Stomach (tissue), 4 donors: ENCODE measurements around the gene THAP6.

Source experiments
- CTCF ChIP-seq, 7 experiments: fragments of 450-650 bp in 4 of 7; fragments of 200-600 bp in 3 of 7; sonication (generic) in 3 of 7; IDR thresholded peaks; one replicate each; pipeline ENCODE4 v1.5.1; 2016 to 2019; ENCODE audit warnings: antibody characterized with exemption in 7 of 7, control low read depth in 2 of 7, mild to moderate bottlenecking in 1 of 7
- POLR2A ChIP-seq, 4 donors: fragments of 450-650 bp; IDR thresholded peaks; one replicate each; pipeline ENCODE4 v1.6.1; 2016; ENCODE audit warnings: antibody characterized with exemption in 4 of 4, control low read depth in 2 of 4, mild to moderate bottlenecking in 1 of 4, moderate library complexity in 1 of 4

GRCh38 chr4:75566911-75567310, 52.6 kb downstream of the THAP6 start:
- TF ChIP-seq POLR2A (IDR thresholded peaks at IDR 0.05): no peak
- no peak for TF ChIP-seq CTCF (IDR thresholded peaks at IDR 0.05)
